ENCODE results near the gene FBXL19. TPM values are rescaled to one million over a fixed set of nuclear protein-coding genes. Genes with fewer than 3 reads are reported as not detected.
A peak's percentile ranks its signal among the peaks of the same experiment; 100 is the strongest.

Gene FBXL19
- total and polyA plus RNA-seq, 2 of the 13 experiments (the other 11 are each of a cell fraction or from before 2014, with no cell fraction given) = 6.0 to 13.7 TPM

DNA sequence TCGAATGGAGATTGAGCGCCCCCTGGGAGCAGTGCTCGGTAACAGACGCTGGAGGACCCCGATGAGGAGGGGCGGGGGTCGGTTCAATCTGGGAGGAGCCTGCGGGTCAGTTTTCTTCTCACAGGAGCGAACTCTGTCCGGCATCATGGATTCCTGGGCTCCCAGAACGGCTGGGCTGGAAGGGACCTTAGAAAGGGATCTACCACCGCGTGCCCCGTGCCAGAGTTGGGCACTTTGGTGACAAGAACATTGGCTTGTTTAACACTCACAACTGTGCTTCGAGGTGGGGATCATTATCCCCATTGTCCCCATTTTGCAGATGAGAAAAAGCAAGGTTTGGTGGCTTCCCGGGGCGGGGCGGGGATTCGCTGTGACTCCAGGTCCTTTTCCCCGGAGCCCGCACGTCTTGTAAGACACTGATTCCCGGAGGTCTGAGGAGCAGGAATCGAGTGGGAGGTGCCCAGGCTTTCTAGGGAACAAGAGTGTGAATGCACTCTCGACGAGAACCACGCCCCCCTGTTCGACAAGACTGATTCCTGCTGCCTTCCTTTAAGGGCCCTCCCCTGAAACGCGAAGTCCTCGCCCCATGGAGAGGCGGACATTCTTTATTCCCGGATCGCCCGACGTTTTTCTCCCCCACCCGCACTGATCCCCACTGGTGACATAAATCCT, 1.5 kb upstream of the FBXL19 start (continued):
- TF ChIP-seq BORCS8-MEF2B (CRISPR knock-in tag; IDR thresholded peaks at IDR 0.05) (peak; percentile 32; the same call in 1 of the 2 replicates), ZNF883 (CRISPR knock-in tag; IDR thresholded peaks at IDR 0.05; ENCODE audit: not compliant biosample characterization) (no peak), ZNF460 (CRISPR knock-in tag; IDR thresholded peaks at IDR 0.05; ENCODE audit: borderline replicate concordance) (no peak), ZNF672 (CRISPR knock-in tag; IDR thresholded peaks at IDR 0.05) (no peak), ZNF788 (CRISPR knock-in tag; IDR thresholded peaks at IDR 0.05; ENCODE audit: borderline replicate concordance) (no peak; the same call in 1 of the 2 replicates), ZNF775 (CRISPR knock-in tag; IDR thresholded peaks at IDR 0.05; ENCODE audit: borderline replicate concordance) (no peak), ZNF431 (CRISPR knock-in tag; IDR thresholded peaks at IDR 0.05; ENCODE audit: borderline replicate concordance, low read depth) (no peak), ZNF549 (CRISPR knock-in tag; IDR thresholded peaks at IDR 0.05) (no peak; the same call in 1 of the 2 replicates), FOXC1 (CRISPR knock-in tag; IDR thresholded peaks at IDR 0.05; ENCODE audit: borderline replicate concordance) (peak; percentile 76; the same call in 1 of the 2 replicates), ZNF550 (CRISPR knock-in tag; IDR thresholded peaks at IDR 0.05; ENCODE audit: borderline replicate concordance) (no peak), MTF1 (CRISPR knock-in tag; IDR thresholded peaks at IDR 0.05) (no peak), BHLHE40 (IDR thresholded peaks at IDR 0.05; ENCODE audit: low read length) (no peak), RBAK (CRISPR knock-in tag; IDR thresholded peaks at IDR 0.05) (no peak), CHCHD3 (CRISPR knock-in tag; IDR thresholded peaks at IDR 0.05) (no peak), KDM5A (IDR thresholded peaks at IDR 0.05; ENCODE audit: borderline replicate concordance, low read length) (no peak; the same call in 1 of the 2 replicates), ZIK1 (CRISPR knock-in tag; IDR thresholded peaks at IDR 0.05; ENCODE audit: borderline replicate concordance, low read depth) (no peak; the same call in 1 of the 2 replicates), RXRA (CRISPR knock-in tag; IDR thresholded peaks at IDR 0.05) (peak; percentile 62; the same call in 1 of the 2 replicates)
- TF ChIP-seq, protein P1, sequence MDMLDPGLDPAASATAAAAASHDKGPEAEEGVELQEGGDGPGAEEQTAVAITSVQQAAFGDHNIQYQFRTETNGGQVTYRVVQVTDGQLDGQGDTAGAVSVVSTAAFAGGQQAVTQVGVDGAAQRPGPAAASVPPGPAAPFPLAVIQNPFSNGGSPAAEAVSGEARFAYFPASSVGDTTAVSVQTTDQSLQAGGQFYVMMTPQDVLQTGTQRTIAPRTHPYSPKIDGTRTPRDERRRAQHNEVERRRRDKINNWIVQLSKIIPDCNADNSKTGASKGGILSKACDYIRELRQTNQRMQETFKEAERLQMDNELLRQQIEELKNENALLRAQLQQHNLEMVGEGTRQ (IDR thresholded peaks at IDR 0.05; ENCODE audit: low read depth, low read length) = no peak
- TF ChIP-seq, protein P1 (CRISPR knock-in tag; IDR thresholded peaks at IDR 0.05; ENCODE audit: borderline replicate concordance) = no peak
- TF ChIP-seq, protein P2, sequence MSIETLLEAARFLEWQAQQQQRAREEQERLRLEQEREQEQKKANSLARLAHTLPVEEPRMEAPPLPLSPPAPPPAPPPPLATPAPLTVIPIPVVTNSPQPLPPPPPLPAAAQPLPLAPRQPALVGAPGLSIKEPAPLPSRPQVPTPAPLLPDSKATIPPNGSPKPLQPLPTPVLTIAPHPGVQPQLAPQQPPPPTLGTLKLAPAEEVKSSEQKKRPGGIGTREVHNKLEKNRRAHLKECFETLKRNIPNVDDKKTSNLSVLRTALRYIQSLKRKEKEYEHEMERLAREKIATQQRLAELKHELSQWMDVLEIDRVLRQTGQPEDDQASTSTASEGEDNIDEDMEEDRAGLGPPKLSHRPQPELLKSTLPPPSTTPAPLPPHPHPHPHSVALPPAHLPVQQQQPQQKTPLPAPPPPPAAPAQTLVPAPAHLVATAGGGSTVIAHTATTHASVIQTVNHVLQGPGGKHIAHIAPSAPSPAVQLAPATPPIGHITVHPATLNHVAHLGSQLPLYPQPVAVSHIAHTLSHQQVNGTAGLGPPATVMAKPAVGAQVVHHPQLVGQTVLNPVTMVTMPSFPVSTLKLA (IDR thresholded peaks at IDR 0.05) = no peak
- TF ChIP-seq, protein P3, sequence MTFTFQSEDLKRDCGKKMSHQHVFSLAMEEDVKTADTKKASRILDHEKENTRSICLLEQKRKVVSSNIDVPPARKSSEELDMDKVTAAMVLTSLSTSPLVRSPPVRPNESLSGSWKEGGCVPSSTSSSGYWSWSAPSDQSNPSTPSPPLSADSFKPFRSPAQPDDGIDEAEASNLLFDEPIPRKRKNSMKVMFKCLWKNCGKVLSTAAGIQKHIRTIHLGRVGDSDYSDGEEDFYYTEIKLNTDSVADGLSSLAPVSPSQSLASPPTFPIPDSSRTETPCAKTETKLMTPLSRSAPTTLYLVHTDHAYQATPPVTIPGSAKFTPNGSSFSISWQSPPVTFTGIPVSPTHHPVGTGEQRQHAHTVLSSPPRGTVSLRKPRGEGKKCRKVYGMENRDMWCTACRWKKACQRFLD (CRISPR knock-in tag; IDR thresholded peaks at IDR 0.05; ENCODE audit: borderline replicate concordance) = no peak
- TF ChIP-seq, protein P4, sequence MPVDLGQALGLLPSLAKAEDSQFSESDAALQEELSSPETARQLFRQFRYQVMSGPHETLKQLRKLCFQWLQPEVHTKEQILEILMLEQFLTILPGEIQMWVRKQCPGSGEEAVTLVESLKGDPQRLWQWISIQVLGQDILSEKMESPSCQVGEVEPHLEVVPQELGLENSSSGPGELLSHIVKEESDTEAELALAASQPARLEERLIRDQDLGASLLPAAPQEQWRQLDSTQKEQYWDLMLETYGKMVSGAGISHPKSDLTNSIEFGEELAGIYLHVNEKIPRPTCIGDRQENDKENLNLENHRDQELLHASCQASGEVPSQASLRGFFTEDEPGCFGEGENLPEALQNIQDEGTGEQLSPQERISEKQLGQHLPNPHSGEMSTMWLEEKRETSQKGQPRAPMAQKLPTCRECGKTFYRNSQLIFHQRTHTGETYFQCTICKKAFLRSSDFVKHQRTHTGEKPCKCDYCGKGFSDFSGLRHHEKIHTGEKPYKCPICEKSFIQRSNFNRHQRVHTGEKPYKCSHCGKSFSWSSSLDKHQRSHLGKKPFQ (CRISPR knock-in tag; IDR thresholded peaks at IDR 0.05; ENCODE audit: insufficient replicate concordance) = peak; percentile 84

All from HepG2 (cell line).